Embryonic facial prominence (tissue), 1 donor: ENCODE measurements around the gene OR8B4.
"Not testable (repeated sequence)": the region's sequence is repeated elsewhere in the genome, so short reads cannot be mapped to it uniquely, and the experiment has no call there.

Experiments
- DNase-seq: peaks from one replicate; pipeline ENCODE4 v3.0.0-alpha.2; 2016; ENCODE audit errors: extremely low spot score

The OR8B4 gene, protein sequence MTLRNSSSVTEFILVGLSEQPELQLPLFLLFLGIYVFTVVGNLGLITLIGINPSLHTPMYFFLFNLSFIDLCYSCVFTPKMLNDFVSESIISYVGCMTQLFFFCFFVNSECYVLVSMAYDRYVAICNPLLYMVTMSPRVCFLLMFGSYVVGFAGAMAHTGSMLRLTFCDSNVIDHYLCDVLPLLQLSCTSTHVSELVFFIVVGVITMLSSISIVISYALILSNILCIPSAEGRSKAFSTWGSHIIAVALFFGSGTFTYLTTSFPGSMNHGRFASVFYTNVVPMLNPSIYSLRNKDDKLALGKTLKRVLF

DNA sequence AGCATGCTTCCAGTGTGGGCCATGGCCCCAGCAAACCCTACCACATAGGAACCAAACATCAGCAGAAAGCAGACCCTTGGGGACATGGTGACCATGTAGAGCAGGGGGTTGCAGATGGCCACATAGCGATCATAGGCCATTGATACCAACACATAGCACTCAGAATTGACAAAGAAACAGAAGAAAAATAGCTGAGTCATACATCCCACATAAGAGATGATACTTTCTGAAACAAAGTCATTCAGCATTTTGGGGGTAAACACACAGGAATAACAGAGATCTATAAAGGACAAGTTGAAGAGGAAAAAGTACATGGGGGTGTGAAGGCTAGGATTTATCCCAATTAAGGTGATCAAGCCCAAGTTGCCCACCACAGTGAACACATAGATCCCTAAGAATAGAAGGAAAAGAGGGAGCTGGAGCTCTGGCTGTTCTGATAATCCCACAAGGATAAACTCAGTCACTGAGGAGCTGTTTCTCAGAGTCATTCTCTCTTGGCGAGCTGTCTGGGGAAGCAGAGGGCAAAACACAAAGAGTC, at the start of gene OR8B4:
TSS of gene OR8B4 (minus strand) at position 488 of the 538 bp plus-strand sequence. CDS start at position 488, 0 bp downstream.
- no peak for DNase-seq

DNA sequence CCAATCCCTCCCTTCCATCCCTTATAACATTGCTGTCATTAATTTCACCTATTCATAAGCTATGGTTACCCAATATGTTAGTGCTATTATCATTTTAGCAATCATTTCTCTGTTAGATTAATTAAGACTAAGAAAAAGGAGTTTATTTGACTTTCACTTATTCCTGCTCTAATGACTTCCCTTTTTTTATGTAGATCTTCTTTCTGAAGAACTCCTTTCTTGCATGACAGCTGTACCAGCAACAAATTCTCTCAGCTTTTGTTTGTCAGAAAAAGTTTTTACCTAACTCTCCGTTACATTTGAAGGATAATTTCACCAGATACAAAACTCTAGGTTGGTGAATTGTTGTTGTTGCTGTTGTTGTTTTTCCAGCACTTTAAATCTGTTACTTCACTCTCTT, 49.4 kb upstream of the OR8B4 start:
- no peak for DNase-seq

DNA sequence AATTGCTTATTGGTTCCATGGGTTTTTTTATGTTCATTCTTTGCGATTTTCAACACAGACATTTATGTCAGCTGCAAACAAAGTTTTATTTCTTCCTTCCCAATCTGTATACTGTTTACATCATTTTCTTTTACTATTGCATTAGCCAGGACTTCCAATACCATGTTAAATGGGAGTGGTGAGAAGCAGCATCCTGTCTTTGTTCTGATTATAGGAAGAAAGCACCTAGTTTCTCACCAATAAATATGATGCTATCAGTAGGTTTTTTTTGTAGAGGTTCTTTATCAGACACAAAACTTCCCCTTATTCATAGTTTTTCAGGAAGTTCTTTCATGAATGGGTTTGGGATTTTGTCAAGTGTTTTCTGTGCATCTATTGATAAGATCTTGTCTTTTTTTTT, 48.8 kb upstream of the OR8B4 start:
- no peak for DNase-seq

DNA sequence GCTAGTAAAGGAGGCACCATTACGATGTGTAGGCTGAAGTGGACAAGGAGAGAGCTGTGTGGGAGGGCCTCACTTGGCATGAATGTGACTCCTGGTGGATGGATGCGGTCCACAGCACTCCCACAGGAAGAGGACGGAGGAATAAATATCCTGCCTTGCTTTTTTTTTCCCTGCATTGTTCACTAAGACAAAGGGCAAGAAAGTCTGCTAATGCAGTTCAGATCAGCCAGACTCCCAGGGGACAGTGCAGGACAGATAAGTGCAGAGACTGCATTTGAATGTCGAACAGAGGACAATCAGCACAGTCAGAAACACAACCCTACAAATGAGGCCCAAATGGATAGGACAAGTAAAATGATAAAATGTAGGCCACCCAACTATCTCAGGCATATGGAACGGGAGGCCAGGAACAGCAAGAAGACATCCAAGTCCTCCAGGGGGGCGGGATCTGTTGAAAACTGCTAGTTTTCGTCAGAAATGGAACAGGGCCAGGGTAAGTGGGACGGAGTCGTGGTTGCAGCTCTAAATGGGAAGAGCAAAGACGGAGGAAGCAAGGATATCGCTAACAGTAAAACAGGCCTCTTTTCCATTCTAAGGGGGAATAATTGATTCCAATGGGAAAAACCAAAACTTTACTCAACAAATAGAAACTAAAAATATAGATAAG, 46.0 kb upstream of the OR8B4 start:
- no peak for DNase-seq

GRCh38 chr11:124467381-124467927, 42.8 kb upstream of the OR8B4 start:
- DNase-seq, result no peak

DNA sequence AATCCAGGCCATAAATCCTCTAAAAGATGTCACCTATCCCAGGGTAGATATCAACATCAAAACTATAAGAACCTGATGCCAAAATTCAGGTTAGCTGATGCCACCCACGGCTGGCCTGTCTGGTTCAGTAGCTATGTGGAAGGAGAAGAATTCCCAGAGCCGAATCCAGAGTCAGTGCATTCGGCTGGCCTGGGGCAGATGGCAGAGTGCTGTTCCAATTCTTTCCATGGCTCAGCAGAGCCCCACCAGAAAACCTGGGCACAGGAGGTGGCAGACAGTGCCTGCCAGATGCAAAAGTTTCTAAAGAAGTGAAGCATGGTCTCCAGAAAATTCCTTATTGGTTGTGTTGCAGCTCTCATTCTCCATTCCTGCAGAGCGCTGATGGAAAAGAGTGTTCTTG, 40.7 kb upstream of the OR8B4 start:
- no peak for DNase-seq

DNA sequence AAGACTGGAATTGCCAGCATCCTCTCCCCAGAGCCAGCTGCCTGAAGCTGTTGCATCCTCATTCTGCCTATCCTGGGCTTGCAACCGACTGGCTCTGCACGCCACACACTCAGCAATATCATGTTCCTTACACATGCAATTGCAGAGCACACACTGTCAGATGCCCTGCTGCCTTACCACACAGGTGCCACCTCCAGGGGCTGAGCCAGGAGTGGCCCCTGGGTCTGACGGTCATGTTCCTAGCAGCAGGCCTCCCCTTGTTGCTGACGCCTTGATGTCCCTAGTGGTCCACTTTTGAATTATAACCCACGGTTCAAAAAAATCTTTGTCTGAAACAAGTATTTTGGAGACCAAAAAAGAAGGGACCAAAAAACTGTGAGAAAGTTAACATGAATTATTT, 39.3 kb upstream of the OR8B4 start:
- DNase-seq, result no peak

GRCh38 chr11:124463324-124463723, 38.7 kb upstream of the OR8B4 start:
- DNase-seq, result no peak

DNA sequence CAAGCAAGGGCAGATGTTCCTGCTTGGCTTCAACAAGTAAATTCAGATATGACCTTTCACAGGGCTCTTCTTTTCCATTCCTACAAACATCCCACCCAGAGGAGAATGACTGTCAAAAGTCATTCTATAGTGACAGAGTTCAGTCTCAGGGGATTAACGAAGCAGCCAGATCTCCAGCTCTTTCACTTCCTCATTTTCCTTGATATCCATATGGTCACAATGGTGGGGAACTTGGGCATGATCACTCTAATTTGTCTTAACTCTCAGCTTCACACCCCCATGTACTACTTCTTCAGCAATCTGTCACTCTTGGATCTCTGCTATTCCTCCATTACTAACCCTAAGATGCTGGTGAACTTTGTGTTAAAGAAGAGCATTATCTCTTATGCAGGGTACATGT, 35.8 kb upstream of the OR8B4 start:
- no peak for DNase-seq

- DNase-seq, result not testable (repeated sequence)
Observed at GRCh38 chr11:124459379-124459778, 34.7 kb upstream of the OR8B4 start.

DNA sequence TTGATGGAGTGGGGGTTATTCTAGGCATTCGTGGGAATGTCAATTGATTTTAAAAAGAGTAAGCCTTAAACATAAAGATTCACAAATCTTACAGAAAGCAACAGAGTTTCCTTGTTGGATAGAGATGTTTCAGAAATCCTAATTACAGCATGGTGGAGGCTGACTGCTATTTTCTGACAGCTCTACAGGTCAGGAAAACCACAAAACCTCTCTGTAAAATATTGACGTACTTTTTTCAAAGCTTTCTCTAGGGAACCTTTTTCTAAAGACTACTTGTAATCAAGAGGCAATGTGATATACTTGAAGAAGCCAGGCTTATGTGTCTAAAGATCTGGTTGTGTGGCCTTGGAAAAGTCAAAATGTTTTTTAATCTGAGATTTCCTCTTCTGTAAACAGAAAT, 29.9 kb upstream of the OR8B4 start:
- no peak for DNase-seq

GRCh38 chr11:124446916-124447315, 22.2 kb upstream of the OR8B4 start:
- no peak for DNase-seq

- no peak for DNase-seq
Observed at GRCh38 chr11:124445646-124446150, 21.0 kb upstream of the OR8B4 start, which contains the start of gene OR8B8. OR8B8 (minus strand) TSS chr11:124445696; CDS start chr11:124441085, 4,611 bp downstream.

DNA sequence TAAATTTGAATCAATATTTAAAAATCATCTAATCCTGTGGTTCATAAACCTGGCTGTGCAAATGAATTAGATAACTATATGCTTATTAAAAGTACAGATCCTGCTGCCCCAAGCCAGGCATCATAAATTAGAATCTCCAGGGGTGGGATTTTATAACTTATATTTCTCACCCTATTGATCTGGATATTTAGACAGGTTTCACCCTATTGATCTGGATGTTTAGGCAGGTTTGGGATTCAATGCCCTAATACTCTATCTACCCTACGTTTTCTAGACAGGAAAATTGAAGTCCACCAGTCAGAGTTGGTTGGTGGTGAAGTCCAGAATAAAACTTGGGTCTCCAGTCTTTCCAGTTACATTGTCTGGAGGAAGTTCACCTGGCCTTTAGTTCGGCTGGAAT, 18.2 kb upstream of the OR8B4 start:
- no peak for DNase-seq

- DNase-seq, result no peak
Observed at GRCh38 chr11:124442442-124442841, 17.8 kb upstream of the OR8B4 start.

DNA sequence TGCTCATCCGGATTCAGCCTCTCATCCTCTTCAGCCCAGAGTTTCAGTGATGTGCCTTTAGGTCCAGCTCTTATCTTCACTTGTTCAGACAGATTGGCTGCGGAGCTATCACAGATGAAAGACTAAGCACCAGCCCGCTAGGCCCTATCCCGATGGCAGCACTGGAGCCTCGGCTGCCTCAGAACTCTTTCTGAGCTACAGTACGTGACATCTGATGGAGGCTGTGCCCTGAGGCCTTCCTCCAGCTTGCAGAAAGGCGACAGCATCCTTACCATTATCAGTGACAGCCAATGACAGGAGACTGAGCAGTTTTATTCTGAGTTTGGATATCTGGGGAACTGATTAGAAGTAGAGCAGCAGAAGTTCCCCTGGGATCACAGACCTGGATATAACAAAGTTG, 16.8 kb upstream of the OR8B4 start:
- no peak for DNase-seq

GRCh38 chr11:124441081-124441480, 16.4 kb upstream of the OR8B4 start:
- DNase-seq, result no peak

GRCh38 chr11:124440608-124441007, 15.9 kb upstream of the OR8B4 start:
- DNase-seq, result no peak

DNA sequence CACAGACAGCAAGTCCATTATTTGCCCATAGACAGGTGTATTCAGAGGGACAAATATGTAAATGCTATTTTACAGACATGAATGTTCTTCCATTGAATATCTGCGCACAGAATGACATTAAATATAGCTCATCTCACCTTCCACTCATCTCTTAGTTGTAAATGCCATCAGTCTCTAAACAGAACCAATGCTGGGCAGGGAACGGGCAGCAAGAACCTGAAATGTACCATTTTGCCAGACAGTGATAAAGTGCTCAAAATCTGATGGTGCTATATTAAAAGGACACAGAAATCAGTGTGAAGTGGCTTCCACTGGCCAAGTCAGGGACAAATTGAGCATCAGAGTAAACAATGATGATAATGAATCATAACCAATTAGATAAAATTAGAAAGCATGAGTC, 10.0 kb upstream of the OR8B4 start:
- DNase-seq, result no peak

DNA sequence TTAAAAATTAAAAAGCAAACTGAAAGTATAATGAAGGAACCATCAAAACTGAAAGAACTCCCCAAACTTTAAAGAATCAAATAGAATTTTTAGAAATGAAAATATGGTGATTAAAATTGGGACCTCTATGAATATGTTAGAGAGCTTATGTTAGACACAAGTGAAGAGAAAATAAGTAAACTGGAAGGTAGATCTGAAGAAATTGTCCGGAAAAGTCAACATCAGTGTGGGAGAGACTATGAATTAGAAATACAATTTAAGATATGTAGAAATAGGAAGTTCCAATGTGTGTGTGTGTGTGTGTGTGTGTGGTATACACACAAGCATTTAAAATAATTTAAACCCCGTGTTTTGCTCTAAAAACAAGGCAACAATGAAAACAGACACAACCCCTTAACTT, 4.9 kb upstream of the OR8B4 start:
- DNase-seq, result no peak

DNA sequence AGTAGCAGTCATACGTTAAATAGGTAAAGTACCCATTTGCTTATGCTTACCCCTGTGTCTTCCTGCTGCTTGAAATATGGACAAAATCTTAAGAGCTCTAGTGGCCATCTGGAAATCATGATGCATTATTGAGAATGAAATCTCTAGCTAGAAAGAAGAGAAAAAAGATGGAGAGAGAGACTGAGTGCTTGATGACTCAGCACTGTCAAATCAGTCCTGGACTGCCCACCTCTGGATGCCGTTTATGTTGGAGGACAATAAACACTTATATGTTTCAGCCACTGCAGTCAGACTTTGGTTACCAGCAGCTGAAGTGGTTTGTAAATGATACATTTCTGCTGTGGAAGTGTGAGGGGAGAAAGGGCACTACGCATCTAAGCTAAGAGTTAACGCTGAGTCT, 3.6 kb downstream of the OR8B4 start:
- DNase-seq, result no peak

GRCh38 chr11:124415356-124415923, 9.2 kb downstream of the OR8B4 start:
- DNase-seq, result no peak
